Heart left ventricle (tissue), 16 donors: ENCODE data around the gene MARS1. TPM values are rescaled to one million over a fixed set of nuclear protein-coding genes. Genes with fewer than 3 reads are reported as not detected.
"Not testable (repeated sequence)": the region's sequence is repeated elsewhere in the genome, so short reads cannot be mapped to it uniquely, and the experiment has no call there.

Experiments used
- ATAC-seq, 4 donors: fragments of 200-7000 bp; cut with Tn5 transposase; one replicate each; pipeline ENCODE4 v1.9.1; 2020 to 2022; ENCODE audit warnings: moderate library complexity in 4 of 4, mild to moderate bottlenecking in 3 of 4, moderate number of reproducible peaks in 1 of 4
- DNase-seq, 5 donors: peaks; one replicate each; pipeline ENCODE4 v3.0.0-alpha.2; 2020
- H3K27ac ChIP-seq, 12 donors: fragments of 200-600 bp; sonication (generic) in 4 of 12; one replicate each; pipeline versions ENCODE4 v1.5.0 to v1.8.0; 2016 to 2022; ENCODE audit warnings: mild to moderate bottlenecking in 2 of 12
- H3K27me3 ChIP-seq, 9 donors: fragments of 200-600 bp; sonication (generic) in 2 of 9; one replicate each; pipeline versions ENCODE4 v1.5.1 to v1.8.0; 2016 to 2022; ENCODE audit warnings: mild to moderate bottlenecking in 3 of 9
- H3K36me3 ChIP-seq, 9 donors: fragments of 200-600 bp; sonication (generic) in 2 of 9; one replicate each; pipeline versions ENCODE4 v1.5.0 to v1.8.0; 2018 to 2022; ENCODE audit warnings: mild to moderate bottlenecking in 2 of 9
- H3K4me1 ChIP-seq, 12 donors: fragments of 200-600 bp; sonication (generic) in 4 of 12; one replicate each; pipeline versions ENCODE4 v1.5.0 to v1.8.0; 2016 to 2022; ENCODE audit warnings: mild to moderate bottlenecking in 3 of 12
- H3K4me3 ChIP-seq, 12 donors: fragments of 200-600 bp; sonication (generic) in 4 of 12; one replicate each; pipeline versions ENCODE4 v1.5.0 to v1.8.0; 2017 to 2022; ENCODE audit warnings: mild to moderate bottlenecking in 9 of 12, moderate library complexity in 4 of 12
- H3K9me3 ChIP-seq, 12 donors: fragments of 200-600 bp; sonication (generic) in 4 of 12; one replicate each; pipeline versions ENCODE4 v1.5.0 to v1.8.0; 2016 to 2022; ENCODE audit warnings: mild to moderate bottlenecking in 1 of 12
- POLR2A ChIP-seq, 2 donors: fragments of 450-650 bp; IDR thresholded peaks; one replicate each; pipeline ENCODE4 v1.6.1; 2017; ENCODE audit warnings: antibody characterized with exemption in 2 of 2, mild to moderate bottlenecking in 2 of 2, moderate library complexity in 2 of 2
- WGBS, 4 donors: extraction: QIAGEN DNeasy Blood & Tissue Kit in 2 of 4; methylation state at CpG; one replicate each; pipeline versions ENCODE4 v1.1.5 to v1.1.7; 2013 to 2018; 5-methylcytosine and 5-hydroxymethylcytosine counted together
- intact Hi-C, 10 donors: fragments of 100-400 bp; cut with DNase I; formaldehyde crosslinking; loops; one replicate each; pipeline versions ENCODE4 v1.11.1 to v1.14.2; 2022
- polyA plus RNA-seq, 2 donors: library from polyadenylated mRNA; stranded (reverse); fragments of 200-250 nt; gene quantifications; one replicate each; pipeline ENCODE4 v1.2.3, GENCODE V29; 2013
- total RNA-seq, 9 donors: library from RNA; depleted of rRNA in 2 of 9; stranded (reverse); fragments of >200 nt in 2 of 9; fragmentation: NEBNext Ultra II Directional in 3 of 9; extraction: Animal tissue kit (Norgen Biotek cat#: 25700) in 3 of 9; gene quantifications; one replicate each; pipeline versions ENCODE4 v1.1.0 to v1.2.4, GENCODE V29; 2016 to 2023
- TF ChIP-seq, protein P1 (sequence below), 12 donors: fragments of 200-600 bp; sonication (generic) in 4 of 12; IDR thresholded peaks; one replicate each; pipeline versions ENCODE4 v1.5.0 to v1.8.0; 2018 to 2022; ENCODE audit warnings: antibody characterized with exemption in 12 of 12, mild to moderate bottlenecking in 5 of 12
- donor health status: ischemic (EF 13 %, LVEDD 7.1; RV severe dilation, severe dysfunction).
- donor health status: healthy with polysubstance abuse.
- donor health status: DM: no; HTN: yes; CAD: no.
- donor health status: DM: no; HTN: no; CAD: no.
- donor health status: ischemic (EF 25% LVEDD 6.9; RV normal size, moderate dysfunction).
- donor health status: ischemic (EF 25% LVEDD 5.7; RV mildly dilated, moderate dysfunction).
- donor health status: healthy.
- donor health status: DM: yes; HTN: yes; CAD: no.
- donor health status: ischemic (EF 35%, LVEDD 5.7; RV mildly dilated, moderate dysfunction).
- donor health status: nonischemic (EF 11% LVEDD 7.7; RV severe dilation, severe dysfunction).
- donor health status: DM: yes; HTN: yes; CAD: no.
- donor health status: PGD.
- donor health status: ischemic (EF 29% LVEDD 5.4; RV normal size, mild dysfunction).
- donor health status: nonischemic (EF 23%, LVEDD 6.1; RV moderate dilation, normal function).

The MARS1 gene
- total and polyA plus RNA-seq, 11 donors: 36.8 to 109 (median 74.9) TPM

DNA sequence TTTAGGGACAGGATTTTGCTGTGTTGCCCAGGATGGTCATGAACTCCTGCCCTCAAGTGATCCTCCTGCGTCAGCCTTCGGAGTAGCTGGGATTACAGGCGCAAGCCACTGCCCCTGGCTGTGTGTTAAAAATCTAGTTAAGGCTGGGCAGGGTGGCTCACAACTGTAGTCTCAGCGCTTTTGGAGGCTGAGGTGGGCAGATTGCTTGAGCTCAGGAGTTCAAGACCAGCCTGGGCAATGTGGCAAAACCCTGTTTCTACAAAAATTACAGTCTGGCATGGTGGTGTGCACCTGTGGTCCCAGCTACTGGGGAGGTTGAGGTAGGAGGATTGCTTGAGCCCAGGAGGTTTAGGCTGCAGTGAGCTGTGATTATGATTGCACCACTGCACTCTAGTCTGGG is 23.3 kb downstream of the MARS1 start:
- DNase-seq: no peak
- H3K9me3 ChIP-seq: no peaks in the 10 kb centered on the region
- intact Hi-C loops: no loop called here
- TF ChIP-seq POLR2A (IDR thresholded peaks at IDR 0.05): no peak
- TF ChIP-seq, protein P1, sequence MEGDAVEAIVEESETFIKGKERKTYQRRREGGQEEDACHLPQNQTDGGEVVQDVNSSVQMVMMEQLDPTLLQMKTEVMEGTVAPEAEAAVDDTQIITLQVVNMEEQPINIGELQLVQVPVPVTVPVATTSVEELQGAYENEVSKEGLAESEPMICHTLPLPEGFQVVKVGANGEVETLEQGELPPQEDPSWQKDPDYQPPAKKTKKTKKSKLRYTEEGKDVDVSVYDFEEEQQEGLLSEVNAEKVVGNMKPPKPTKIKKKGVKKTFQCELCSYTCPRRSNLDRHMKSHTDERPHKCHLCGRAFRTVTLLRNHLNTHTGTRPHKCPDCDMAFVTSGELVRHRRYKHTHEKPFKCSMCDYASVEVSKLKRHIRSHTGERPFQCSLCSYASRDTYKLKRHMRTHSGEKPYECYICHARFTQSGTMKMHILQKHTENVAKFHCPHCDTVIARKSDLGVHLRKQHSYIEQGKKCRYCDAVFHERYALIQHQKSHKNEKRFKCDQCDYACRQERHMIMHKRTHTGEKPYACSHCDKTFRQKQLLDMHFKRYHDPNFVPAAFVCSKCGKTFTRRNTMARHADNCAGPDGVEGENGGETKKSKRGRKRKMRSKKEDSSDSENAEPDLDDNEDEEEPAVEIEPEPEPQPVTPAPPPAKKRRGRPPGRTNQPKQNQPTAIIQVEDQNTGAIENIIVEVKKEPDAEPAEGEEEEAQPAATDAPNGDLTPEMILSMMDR (IDR thresholded peaks at IDR 0.05): no peak
- H3K27me3 ChIP-seq: no peaks in the 10 kb centered on the region
- H3K36me3 ChIP-seq: peaks cover 3 to 81% (median 77%) of the 10 kb centered on the region in 9 donors
- no peak overlapping the region for H3K4me3 ChIP-seq
- H3K27ac ChIP-seq: no peak overlapping the region
- ATAC-seq: no peak
- 96 to 99% (median 97%) methylated on average over 4 of the region's 4 CpGs for WGBS, 4 donors
- peaks cover 0 to 19% (median 0%) of the 10 kb centered on the region in 12 donors for H3K4me1 ChIP-seq

DNA sequence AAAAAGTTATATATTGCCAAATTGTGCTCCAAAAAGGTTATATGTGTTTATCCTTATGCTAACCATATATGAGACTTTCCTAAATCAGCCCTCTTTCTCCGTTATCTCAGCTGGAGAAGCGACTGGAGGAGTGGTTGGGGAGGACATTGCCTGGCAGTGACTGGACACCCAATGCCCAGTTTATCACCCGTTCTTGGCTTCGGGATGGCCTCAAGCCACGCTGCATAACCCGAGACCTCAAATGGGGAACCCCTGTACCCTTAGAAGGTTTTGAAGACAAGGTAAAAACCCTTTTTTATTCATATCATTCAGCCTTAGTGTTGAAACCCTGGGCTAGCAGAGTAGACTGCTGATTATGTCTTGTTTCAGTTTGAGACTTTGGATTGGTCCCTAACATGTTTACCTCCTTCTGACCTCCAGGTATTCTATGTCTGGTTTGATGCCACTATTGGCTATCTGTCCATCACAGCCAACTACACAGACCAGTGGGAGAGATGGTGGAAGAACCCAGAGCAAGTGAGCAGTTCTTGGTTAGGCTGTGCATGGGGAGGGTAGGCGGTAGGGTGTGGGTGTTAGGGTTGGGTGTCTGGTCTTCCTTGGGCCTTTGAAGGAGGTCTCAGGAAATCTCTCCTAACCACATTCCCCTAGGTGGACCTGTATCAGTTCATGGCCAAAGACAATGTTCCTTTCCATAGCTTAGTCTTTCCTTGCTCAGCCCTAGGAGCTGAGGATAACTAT is 23.9 kb downstream of the MARS1 start:
- intact Hi-C loops: loop anchor here in 1 of 10 donors (2.0 kb wide), 1 partner anchor 23 kb away; the partner anchor contains the start of gene MARS1
- 93 to 99% (median 98%) methylated on average over 6 to 7 of the region's 7 CpGs for whole genome bisulfite sequencing, 4 donors
- Histone ChIP-seq H3K27me3 (no peaks in the 10 kb centered on the region), H3K4me3 (no peak overlapping the region), H3K9me3 (no peaks in the 10 kb centered on the region), H3K36me3 (peaks cover 3 to 82% (median 78%) of the 10 kb centered on the region in 9 donors), H3K27ac (no peak overlapping the region), H3K4me1 (peaks cover 0 to 24% (median 1%) of the 10 kb centered on the region in 12 donors)
- no peak for DNase-seq
- peak in 1 of 4 donors; percentile 29 for ATAC-seq
- no peak for TF ChIP-seq POLR2A (IDR thresholded peaks at IDR 0.05)

DNA sequence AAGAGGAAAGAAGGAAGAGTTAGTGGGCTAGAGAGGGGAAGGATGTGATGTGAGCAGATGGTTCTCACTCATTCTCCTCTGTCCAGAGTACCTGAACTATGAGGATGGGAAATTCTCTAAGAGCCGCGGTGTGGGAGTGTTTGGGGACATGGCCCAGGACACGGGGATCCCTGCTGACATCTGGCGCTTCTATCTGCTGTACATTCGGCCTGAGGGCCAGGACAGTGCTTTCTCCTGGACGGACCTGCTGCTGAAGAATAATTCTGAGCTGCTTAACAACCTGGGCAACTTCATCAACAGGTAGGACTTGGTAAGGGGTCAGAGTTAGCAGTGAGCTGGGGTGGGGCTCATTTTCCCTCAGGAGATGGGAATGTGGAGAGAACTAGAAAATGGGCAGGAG is 24.8 kb downstream of the MARS1 start:
- 78 to 82% (median 81%) methylated on average over 6 of the region's 6 CpGs for WGBS, 4 donors
- Histone ChIP-seq H3K27me3 (no peaks in the 10 kb centered on the region), H3K4me1 (peaks cover 0 to 34% (median 9%) of the 10 kb centered on the region in 12 donors), H3K4me3 (no peak overlapping the region), H3K9me3 (no peaks in the 10 kb centered on the region), H3K27ac (no peak overlapping the region), H3K36me3 (peaks cover 3 to 91% (median 87%) of the 10 kb centered on the region in 9 donors)
- TF ChIP-seq, protein P1 (IDR thresholded peaks at IDR 0.05): no peak
- no peak for TF ChIP-seq POLR2A (IDR thresholded peaks at IDR 0.05)
- no peak for ATAC-seq
- DNase-seq: no peak
- intact Hi-C loops: loop anchor here in 1 of 10 donors (2.0 kb wide), 1 partner anchor 24 kb away; the partner anchor contains the start of gene MARS1

DNA sequence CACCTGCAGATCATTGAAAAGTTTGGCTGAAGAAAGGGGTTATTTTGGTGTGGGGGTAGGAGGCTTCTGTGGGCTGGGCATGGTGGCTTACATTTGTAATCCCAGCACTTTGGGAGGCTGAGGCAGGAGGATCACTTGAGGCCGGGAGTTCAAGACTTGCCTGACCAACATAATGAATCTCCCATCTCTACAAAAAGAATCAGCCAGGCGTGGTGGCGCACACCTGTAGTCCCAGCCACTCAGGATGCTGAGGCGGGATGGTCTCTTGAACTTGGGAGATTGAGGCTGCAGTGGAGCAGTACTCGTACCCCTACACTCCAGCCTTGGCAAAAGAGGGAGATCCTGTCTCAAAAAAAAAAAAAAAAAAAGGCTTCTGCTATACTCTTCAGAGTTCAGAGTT is 25.4 kb downstream of the MARS1 start:
- Histone ChIP-seq H3K27me3 (no peaks in the 10 kb centered on the region), H3K27ac (no peak overlapping the region), H3K9me3 (no peaks in the 10 kb centered on the region), H3K36me3 (peaks cover 3 to 97% (median 90%) of the 10 kb centered on the region in 9 donors), H3K4me3 (no peak overlapping the region), H3K4me1 (peaks cover 0 to 38% (median 13%) of the 10 kb centered on the region in 12 donors)
- WGBS, 4 donors: 89 to 99% (median 97%) methylated on average over 5 of the region's 5 CpGs
- intact Hi-C loops: loop anchor here in 1 of 10 donors (2.0 kb wide), 1 partner anchor 24 kb away; the partner anchor contains the start of gene MARS1
- no peak for DNase-seq
- no peak for ATAC-seq
- TF ChIP-seq, protein P1 (IDR thresholded peaks at IDR 0.05): no peak
- TF ChIP-seq POLR2A (IDR thresholded peaks at IDR 0.05): no peak

DNA sequence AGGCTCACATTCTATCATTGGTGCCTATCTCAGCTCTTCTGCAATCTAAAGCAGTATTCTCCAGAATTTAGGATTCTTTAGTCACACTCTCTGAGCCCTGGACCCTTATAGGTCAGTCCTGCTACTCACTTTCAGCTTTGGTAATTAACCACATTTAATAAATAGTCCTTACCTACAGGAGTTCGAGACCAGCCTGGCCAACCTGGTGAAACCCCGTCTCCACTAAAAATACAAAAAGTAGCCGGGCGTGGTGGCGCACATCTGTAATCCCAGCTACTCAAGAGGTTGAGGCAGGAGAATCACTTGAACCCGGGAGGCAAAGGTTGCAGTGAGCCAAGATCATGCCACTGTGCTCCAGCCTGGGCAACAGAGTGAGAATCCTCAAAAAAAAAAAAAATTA is 25.8 kb downstream of the MARS1 start:
- intact Hi-C loops: loop anchor here in 1 of 10 donors (2.0 kb wide), 1 partner anchor 25 kb away; the partner anchor contains the start of gene MARS1
- Histone ChIP-seq H3K4me1 (peaks cover 0 to 43% (median 18%) of the 10 kb centered on the region in 12 donors), H3K36me3 (peaks cover 3 to 100% (median 90%) of the 10 kb centered on the region in 9 donors)
- not testable (repeated sequence) for H3K9me3 ChIP-seq, H3K4me3 ChIP-seq, DNase-seq, ATAC-seq, H3K27ac ChIP-seq, H3K27me3 ChIP-seq
- 92 to 95% (median 94%) methylated on average over 6 of the region's 6 CpGs for WGBS, 4 donors

DNA sequence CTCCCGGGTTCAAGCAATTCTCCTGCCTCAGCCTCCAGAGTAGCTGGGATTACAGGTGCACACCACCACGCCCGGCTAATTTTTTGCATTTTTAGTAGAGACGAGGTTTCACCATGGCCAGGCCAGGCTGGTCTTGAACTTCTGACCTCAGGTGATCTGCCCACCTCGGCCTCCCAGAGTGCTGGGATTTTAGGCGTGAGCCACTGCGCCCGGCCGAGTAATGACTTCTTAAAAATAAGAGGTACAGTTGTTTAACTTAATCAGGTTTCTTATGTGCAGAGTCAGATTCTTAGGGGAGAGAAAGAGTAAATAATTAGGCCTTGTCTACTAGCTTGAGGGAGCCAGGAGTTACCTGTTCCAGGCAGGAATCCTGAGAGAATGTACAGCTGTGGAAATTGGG is 26.4 kb downstream of the MARS1 start:
- Histone ChIP-seq H3K4me1 (peaks cover 0 to 48% (median 23%) of the 10 kb centered on the region in 12 donors), H3K27ac (peak overlapping the region in 1 of 12 donors; percentile 41), H3K36me3 (peaks cover 3 to 99% (median 86%) of the 10 kb centered on the region in 9 donors)
- ATAC-seq, H3K27me3 ChIP-seq, intact Hi-C loops, H3K9me3 ChIP-seq, H3K4me3 ChIP-seq, DNase-seq: not testable (repeated sequence)
- WGBS, 4 donors: 87 to 95% (median 93%) methylated on average over 9 of the region's 9 CpGs
